CD4-positive, alpha-beta T cell treated with Interleukin-2 at 100 ng/mL for 4 hours (primary cell): ENCODE data around the gene QSOX2.

Experiments used
- DNase-seq: peaks from one replicate; pipeline ENCODE4 v3.0.0-alpha.2; 2020; ENCODE audit warnings: low spot score

The QSOX2 gene

DNA sequence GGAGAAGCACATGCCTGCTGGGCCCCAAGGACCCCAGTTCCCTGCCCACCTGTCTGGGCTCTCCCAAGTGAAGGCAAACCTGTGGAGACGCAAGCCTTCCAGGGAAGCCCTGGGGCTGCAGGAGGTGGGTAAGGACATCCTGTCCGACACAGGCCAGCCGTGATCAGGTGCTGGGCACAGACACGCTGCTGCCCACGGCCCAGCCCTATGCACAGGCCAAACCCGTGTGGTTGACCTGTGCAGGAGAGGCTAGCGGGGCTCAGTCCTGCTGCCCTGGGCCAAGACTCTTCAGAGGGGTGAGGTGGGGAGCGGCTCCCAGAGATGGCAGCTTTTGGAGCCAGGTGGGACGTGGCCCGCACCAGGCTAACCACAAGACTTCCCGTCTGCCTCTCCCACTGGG is 55.0 kb downstream of the QSOX2 start:
- DNase-seq, result no peak

DNA sequence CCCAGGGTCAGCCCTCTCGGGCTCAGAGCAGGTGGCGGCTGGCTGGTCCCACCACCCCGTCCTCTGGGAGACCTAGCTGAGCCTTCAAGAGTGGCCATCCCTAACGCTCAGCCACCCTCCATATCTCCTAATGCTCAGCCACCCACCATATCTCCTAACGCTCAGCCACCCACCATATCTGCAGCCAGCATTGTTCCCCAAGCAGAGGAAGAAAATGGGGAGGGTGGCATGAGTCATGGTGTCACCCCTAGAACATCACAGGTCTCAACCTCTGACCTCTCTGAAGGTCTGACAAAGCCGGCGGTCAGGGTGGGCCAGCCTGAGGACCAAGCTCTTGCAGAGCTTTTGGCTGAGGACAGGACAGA is 55.4 kb downstream of the QSOX2 start:
- no peak for DNase-seq

DNA sequence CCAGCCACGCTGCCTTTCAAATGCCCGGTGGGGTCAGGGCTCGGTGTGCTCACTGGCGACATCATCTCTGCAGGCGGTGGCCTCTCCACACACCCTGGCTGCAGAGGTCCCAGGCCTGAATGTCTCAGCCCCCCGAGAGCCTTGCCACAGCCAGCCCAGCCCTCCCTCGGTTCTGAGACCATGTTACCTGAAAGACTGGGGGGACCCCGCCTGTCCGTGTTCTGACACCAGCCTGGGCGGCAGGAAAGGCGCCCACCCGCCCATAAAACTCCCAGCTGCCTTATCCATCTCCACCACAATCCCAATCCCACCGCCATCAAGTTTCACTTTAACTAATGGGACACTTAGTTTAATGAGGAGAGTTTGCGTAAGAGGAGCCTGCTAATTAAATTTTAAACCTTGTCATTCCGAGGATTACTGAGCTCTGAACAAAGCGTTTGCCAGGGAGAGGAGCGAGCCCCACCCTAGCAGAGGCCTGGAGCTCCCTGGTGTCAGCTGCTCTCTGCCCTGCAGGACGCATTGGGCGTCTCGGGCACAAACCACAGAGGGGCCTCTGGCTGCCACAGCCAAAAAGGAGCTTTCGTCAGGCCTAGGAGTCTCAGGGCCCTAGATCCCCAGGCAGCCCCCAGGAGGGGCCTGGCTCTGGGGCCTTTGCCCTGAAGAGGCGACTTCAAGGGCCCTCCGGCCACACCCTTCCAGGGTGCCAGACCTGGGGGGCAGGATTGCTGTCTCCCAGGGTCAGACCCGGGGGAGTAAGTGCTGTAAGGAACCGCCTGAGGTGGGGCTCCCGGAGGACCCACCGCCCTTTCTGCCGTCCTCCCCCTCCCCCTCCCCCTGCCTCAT is 56.0 kb downstream of the QSOX2 start:
- no peak for DNase-seq

DNA sequence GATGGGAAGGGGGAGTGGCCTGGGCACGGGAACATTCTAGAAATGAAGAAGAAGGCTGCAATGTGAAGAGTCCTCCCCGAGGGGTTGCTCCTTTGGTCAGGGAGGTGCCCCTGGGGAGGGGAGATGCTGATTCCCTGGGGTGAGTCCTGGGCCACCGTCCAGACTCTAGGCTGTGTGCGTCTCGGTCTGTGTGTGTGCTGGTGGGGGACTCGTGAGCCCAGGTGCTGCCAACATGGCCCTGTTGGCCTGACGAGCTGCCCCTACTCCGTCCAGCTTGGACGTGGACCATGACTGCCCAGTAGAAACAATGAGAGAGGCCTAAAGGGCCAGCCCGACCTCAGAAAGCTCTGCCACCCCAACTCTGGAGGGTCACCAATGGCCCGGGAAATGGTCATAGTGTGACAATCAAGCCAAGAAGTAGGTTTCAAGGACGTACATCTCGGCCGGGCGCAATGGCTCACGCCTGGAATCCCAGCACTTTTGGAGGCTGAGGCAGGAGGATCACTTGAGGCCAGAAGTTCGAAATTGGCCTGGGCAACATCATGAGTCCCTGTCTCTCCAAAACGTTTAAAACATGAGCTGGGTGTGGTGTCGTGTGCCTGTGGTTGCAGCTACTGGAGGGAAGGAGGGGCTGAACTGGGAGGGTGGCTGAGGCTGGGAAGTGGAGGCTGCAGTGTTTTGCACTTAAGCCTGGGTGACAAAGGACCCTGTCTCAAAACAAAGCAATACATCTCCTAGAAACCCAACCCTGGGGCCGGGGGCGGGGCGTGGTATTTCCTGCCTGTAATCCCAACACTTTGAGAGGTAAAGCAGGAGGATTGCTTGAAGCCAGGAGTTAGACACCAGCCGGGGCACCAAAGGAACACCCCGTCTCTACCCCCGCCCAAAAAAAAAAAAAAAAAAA is 57.7 kb downstream of the QSOX2 start:
- no peak for DNase-seq

DNA sequence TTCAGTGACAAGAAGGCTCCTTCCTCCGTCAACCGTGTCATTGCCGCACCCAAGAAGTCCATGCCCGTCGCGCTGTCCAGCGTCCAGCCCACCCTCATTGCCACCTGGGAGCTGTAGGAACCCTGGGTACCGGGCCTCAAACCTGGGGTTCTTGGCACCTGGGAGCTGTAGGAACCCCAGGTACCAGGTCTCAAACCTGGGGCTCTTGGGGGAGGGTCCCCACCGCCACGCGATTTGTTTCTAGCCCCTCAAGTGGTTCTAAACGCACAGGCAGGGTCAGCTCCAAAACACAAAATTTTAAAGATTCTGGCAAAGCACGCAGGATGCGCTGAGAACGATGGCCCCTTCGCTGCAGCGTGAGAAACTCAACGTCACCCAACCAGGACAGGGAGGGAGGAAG is 58.4 kb downstream of the QSOX2 start:
- no peak for DNase-seq

DNA sequence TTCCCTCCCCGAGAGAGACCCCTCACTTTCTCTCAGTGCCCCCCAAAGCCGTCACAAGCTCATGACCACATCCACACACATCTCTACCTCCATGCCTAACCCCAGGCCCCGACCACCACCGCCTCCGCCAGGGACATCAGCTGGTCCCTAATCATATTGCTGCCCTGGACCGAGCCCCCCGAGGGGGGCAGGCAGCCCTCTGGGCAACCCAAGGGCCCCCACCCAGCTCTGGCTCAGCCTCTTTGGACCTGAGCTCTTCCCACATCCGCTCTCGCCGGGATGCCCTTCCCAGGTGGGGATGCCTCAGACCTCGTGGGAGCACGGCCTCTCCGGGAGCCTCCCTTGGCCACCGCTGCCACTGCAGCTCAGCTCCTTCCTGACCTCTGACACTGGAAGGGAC is 59.2 kb downstream of the QSOX2 start:
- no peak for DNase-seq

DNA sequence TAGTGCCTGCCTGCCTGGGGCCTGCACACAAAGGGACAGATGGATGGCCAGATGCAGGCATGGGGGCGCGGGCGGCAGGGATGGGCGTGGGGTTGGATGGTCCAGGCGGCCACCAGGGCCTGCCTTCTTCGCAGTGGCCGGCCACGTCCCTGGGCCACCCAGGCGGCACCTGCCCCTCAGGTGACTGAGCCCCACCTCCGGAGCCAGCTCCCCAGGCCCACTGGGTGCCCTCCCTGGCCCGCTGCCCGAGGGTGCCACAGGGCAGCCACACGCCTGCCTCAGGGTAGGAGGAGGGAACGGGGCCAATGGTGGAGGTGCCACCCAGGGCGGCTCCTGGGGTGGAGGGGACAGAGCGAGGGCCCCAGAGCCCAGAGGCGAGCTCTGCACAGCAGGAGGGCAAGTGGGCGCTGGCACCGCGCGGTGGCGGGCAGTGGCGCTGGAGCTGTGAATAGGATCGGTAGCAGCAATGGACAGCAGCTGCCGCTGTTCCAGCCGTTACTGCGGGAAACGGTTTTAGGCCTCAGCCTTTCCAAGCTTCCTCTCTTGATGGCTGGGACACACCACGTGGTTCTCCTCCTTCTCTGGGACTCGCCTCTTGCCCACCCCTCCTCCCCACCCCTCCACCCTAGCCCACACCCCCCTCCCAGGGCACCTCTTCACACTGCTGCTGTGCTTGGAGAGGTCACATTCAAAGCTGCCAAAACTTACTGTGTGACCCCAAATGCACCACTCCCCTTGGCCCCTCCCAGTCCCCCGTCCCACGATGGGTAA is 59.8 kb downstream of the QSOX2 start:
- no peak for DNase-seq

DNA sequence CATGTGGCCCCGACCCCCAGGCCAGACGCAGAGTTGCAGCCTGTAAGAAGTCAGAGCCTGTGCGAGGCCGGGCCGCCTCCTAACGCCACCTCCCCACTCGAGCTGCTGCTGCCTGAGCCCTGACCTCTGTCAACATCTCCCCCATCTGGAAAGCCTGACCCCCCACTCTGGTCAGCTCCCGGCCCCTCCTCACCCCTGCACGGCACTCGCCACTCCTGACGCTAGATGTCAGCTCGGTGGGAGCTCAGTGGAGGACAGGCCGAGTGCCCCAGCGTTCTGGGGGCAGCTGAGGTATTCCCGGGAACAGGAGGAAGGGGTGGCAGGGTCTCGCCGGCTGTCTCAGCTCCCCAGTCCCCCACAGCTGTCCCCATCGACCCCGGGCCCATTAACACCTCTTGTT is 60.5 kb downstream of the QSOX2 start:
- no peak for DNase-seq

DNA sequence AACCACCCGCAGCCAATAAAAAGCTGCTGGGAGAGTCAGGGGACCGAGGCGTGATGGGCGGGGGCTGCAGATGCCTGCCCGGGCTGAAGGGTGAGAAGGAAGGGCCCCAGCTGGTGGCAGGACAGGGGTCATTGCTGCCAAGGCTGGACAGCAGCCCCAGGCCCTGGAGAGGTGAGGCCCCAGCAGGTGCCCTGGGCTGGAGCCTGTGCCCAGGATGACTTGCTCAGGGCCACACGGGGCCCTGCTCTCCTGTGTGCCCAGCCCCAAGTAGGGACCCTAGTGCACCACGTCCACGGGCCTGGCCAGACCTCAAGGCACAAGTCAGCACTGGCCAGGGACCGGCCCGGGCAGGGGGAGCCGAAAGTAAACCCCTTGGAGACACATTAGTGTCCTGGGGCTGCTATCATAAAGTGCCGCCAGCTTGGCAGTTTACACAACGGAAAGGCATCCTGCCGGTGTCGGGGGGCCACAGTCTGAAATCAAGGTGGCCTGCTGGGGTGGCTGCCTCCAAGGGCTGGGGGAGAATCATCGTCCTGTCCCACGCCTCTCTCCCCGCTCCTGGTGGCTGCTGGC is 62.7 kb downstream of the QSOX2 start:
- no peak for DNase-seq

DNA sequence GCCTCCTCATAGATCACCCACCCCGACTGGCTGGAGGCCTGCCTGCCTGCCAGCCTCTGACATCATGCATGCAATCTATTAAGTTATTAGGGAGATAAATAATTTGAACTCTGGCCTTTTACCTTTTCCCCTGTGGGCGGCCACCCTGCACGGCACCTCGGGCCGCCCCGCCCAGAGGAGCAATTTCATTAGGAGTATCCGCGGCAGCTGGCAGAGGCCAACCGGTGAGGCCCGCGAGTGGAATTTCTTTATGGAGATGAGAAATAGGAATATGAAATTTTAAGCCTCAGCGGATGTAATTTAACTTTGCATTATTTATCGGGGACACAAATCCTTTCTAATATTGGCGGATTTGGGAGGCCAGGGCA is 63.2 kb downstream of the QSOX2 start:
- DNase-seq, result no peak

DNA sequence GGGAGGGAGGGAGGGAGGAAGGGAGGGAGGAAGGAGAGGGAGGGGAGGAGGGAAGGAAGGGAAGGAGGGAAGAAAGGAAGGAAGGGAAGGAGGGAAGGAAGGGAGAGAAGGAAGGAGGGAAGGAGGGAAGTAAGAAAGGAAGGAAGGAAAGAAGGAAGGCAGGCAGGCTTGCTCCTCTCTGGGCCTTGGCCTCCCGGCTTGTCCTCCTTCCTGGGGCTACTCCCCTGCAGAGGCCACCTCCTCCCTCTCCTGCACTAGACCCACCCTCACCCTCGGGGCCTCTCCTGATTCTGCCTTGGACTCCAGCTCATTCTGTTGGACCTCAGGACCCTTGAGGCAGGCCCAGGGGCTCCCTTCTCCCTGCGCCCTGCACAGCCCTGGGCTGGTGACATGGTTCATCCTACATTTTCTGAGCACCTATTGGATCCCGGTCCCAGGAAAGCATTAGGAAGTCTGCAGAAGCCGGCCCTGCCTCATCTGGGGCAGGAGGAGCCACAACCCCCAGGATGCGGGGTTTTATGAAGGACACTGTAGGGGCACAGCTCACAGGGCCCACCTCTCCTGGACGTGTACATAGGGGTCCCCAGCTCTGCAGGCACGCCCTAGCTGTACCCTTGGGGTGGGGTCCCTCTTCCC is 63.7 kb downstream of the QSOX2 start:
- no peak for DNase-seq

DNA sequence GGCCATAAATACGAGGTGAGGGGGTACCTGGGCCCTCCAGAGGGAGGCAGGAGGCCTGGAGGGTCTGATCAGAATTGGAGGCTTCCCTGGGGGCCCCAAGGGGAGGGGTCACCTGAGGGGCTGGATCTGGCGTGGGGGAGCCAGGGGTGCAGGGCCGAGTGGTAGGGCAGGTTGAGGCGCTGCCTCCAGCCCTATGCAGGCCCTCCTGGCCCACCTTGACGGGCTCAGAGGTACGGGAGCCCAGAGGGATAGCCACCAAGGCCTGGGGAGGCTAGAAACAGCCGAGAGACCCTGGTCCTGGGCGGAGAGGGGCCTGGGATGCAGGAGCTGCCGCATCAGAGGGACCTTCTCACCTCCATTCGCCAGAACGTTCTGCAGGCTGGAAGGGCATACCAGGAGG is 65.0 kb downstream of the QSOX2 start:
- DNase-seq, result no peak

DNA sequence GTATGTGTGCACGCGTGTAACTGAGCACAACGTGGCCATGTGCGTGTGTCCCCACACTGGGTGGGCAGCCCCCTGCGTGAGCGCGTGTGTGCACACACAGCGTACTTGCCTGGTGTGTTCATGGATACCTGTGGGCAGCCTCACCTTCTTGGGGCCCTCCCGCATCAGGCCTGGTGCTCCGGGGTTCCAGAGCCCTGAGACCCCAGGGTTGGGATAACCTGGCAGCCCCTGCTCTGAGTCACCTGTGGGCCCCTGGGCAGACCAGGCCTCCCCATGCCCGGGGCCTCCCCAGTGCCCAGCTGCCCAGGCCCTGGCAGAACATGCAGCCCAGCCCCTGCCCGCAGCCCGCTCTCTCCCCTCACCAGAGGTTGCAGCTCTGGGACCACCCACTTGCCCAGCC is 65.9 kb downstream of the QSOX2 start:
- no peak for DNase-seq

DNA sequence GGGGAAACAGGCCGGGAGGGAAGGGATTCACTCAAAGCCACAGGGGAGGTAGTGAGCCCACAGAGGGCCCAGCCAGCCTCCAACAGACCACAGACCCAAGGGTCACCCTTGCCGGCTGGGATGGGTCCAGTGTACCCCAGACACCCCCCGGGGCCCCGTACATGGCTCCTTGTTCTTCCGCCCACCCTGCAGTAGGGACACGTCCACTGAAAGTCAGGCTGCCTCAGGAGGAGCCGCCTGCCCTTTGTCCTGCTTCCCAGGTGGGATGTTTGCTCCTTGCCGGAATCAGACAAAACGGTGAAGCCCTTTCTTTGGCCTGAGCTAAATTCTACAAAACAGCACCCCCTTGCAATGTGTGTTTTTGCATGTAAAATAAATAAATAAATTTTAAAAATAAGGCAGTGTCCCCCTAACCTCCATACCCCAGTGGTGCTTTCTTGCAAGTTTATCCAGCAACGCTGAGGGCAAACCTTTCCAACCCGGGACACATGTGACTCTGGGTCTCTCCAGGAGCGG is 66.5 kb downstream of the QSOX2 start:
- no peak for DNase-seq

DNA sequence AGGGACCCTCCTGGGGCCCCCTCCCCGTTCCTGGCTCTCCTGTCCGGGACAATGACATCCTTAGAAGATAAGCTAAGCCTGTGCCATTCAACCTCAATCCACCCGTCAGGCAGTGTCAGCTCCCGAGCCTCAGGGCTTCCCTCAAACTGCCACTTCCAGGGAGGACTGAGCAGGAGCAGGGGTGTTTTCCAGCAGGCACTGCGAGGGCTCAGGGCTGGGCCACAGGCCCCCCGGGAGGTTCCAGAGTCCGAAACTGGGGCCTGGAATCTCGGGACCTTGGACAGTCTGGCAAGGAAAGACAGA is 66.9 kb downstream of the QSOX2 start:
- no peak for DNase-seq

DNA sequence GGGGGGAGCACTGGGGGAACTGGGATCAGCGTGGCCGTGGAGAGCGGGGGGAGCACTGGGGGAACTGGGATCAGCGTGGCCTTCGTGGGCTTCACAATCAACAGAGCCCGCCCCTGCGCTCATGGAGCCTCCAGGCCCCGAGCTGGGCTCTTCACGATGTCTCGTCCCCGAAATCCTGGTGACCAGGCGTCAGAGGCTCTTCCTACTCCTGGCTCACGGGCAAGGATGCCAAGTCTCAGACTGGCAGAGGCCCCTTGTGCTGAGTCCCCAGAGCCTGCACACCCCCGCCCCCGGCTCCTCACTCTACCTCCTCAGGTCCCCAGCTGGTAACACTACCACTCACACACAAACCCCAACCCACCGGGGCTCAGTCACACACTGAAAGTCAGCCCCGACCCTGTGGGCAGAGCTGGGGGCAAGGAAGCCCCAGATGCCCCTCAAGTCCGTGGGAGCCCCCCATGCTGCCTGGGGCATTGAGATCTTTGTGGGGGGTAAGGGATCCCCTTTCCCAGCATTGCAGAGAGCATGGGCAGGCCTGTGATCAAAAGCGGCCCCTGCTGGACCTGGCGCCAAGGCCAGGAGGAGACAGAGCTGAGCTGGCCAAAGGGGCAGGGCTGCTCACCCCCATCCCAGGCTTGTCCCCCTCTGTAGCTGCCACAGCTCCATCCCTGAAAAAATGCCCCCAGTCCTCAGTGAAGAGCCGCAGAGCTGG is 67.4 kb downstream of the QSOX2 start:
- no peak for DNase-seq

DNA sequence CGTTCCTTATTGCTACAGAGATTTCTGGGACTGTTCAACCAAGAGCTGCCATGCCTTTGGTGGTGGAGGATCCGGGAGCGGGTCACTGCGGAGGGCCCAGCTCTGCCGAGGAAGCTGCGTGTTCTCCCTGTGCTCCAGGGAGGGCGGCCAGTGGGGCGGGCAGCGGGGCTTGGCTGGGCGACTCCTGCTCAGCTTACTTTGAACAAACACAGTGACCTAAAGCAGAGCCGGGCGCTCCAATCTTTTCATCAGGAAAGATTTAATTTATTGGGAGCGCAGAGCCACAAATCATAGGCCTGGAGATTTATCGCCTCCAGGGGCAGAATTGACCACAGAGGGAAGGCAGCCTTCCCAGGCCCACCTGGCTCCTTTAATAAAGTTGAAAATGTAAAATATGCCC is 68.4 kb downstream of the QSOX2 start:
- no peak for DNase-seq

DNA sequence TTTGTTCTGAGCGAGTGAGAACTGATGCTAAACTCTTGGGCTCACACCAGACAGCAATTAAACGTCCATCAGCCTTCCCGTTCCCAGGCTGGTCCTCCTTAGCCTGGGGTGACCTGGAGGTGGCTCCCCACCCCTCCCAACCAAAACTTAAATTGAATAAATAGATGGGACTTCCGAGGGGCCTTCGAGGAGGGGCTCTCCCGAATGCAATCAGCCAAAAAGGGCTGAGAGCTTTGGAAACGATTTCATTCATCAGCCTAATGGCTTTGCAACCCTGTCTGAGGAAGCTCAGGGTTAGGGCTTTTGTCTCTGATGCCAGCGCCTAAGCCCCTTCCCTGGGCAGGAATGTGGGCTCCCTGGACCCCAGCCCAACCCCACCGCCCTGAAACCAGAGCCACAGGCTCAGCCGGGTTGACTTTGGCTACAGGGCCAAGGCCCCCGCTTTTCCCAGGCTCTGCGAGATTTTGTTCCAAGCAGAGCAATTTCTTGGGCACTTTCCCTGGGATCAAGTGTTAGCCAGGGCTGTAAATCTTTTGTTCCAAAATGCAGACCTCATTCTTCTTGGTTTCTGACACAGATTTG is 69.9 kb downstream of the QSOX2 start:
- no peak for DNase-seq

DNA sequence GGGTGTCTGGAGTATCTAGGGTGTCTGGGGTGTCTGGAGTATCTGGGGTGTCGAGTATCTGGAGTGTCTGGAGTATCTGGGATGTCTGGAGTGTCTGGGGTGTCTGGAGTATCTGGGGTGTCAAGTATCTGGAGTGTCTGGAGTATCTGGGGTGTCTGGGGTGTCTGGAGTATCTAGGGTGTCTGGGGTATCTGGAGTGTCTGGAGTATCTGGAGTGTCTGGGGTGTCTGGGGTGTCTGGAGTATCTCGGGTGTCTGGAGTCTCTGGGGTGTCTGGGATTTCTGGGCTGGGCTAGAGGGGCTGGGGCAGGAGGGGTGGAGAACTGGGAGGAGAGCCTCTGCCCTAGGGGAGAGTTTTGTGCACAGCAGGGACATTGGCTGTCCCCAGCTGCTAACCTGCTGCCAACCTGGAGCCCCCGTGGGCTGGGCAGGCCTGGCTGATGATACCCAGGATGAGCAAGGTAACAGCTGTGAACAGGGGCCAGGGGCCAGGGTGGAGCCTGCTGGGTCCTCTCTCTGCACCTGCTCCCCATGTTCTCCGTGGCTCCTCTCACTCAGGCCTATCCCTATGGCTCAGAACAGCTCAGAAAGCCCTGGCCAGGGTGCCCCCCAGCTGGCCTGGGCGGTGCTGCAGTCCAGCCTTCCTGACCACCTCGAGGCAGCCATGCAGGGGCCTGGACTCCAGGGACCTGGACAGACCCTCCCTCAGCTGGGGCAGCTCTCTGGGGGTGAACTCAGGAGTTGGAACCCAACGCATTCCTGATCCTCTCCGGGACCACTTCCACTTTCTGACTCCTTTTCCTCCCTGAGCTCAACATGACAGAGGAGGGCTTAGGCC is 70.6 kb downstream of the QSOX2 start:
- no peak for DNase-seq
